Activated T-helper 2 cell treated with anti-CD3 and anti-CD28 coated beads, Interferon-gamma antibody, Interleukin-2, Interleukin-4, amounts not matched to agents 10 μg/mL and 5 μg/mL and 100 μg/mL, durations not matched to agents 14 hours and 24 hours and 36 hours (primary cell): ENCODE measurements around the gene SSC4D. TPM values are rescaled to one million over a fixed set of nuclear protein-coding genes. Genes with fewer than 3 reads are reported as not detected.
A peak's percentile ranks its signal among the peaks of the same experiment; 100 is the strongest.
"Not testable (repeated sequence)": the region's sequence is repeated elsewhere in the genome, so short reads cannot be mapped to it uniquely, and the experiment has no call there.

Experiments
- DNase-seq: peaks from one replicate; pipeline ENCODE4 v3.0.0; 2021; ENCODE audit warnings: low spot score
- H3K27ac Mint-ChIP-seq: one replicate; pipeline ENCODE4 v1.8.0; 2021; ENCODE audit warnings: mixed read lengths
- H3K27me3 Mint-ChIP-seq: one replicate; pipeline ENCODE4 v1.8.0; 2021; ENCODE audit warnings: low read depth, mixed read lengths
- H3K36me3 Mint-ChIP-seq: one replicate; pipeline ENCODE4 v1.8.0; 2021; ENCODE audit warnings: low read depth, mixed read lengths
- H3K4me1 Mint-ChIP-seq: one replicate; pipeline ENCODE4 v1.8.0; 2021; ENCODE audit warnings: low read depth, mixed read lengths
- H3K4me3 Mint-ChIP-seq: one replicate; pipeline ENCODE4 v1.8.0; 2021; ENCODE audit warnings: low read depth, mild to moderate bottlenecking, moderate library complexity, mixed read lengths
- H3K9me3 Mint-ChIP-seq: one replicate; pipeline ENCODE4 v1.8.0; 2021; ENCODE audit warnings: mixed read lengths
- intact Hi-C: fragments of 100-400 bp; cut with micrococcal nuclease; formaldehyde crosslinking; loops from one replicate; pipeline ENCODE4 v1.15.1; 2023
- total RNA-seq: library from RNA; stranded (reverse); gene quantifications from 2 replicates; pipeline ENCODE4 v1.2.3, GENCODE V29; 2022

Gene SSC4D
- total RNA-seq, 1 donor from 2014 or later = 0.78 TPM

GRCh38 chr7:76408121-76408560, 1.4 kb downstream of the SSC4D start:
- H3K27me3 Mint-ChIP-seq = no peaks in the 10 kb centered on the region
- H3K4me1 Mint-ChIP-seq = peaks cover 6% of the 10 kb centered on the region
- H3K9me3 Mint-ChIP-seq = no peaks in the 10 kb centered on the region
- intact Hi-C loops = no loop called here
- DNase-seq = no peak
- no peak overlapping the region for H3K27ac Mint-ChIP-seq
- peaks cover 3% of the 10 kb centered on the region for H3K36me3 Mint-ChIP-seq
- no peak overlapping the region for H3K4me3 Mint-ChIP-seq

GRCh38 chr7:76407718-76408117, 1.8 kb downstream of the SSC4D start:
- peaks cover 6% of the 10 kb centered on the region for H3K4me1 Mint-ChIP-seq
- H3K9me3 Mint-ChIP-seq = no peaks in the 10 kb centered on the region
- peaks cover 3% of the 10 kb centered on the region for H3K36me3 Mint-ChIP-seq
- H3K27me3 Mint-ChIP-seq = no peaks in the 10 kb centered on the region
- no peak overlapping the region for H3K27ac Mint-ChIP-seq
- intact Hi-C loops = no loop called here
- no peak overlapping the region for H3K4me3 Mint-ChIP-seq
- no peak for DNase-seq

DNA sequence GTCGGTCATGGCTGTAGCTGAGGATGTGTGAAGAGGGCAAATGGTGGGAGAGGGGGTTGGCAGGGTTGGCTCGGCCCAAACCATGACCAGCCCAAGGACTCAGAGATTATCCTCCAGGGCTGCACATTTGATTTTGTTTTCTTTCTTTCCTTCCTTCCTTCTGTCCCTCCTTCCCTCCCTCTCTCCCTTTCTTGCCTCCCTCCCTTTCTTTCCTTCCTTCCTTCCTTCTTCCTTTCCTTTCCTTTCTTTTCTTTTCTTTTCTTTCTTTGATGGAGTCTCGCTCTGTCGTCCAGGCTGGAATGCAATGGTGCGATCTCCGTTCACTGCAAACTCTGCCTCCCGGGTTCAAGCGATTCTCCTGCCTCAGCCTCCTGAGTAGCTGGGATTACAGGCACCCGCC, 3.8 kb downstream of the SSC4D start:
- H3K27ac Mint-ChIP-seq = no peak overlapping the region
- DNase-seq = no peak
- H3K9me3 Mint-ChIP-seq = no peaks in the 10 kb centered on the region
- H3K4me3 Mint-ChIP-seq = no peak overlapping the region
- intact Hi-C loops = no loop called here
- peaks cover 6% of the 10 kb centered on the region for H3K4me1 Mint-ChIP-seq
- no peaks in the 10 kb centered on the region for H3K27me3 Mint-ChIP-seq
- H3K36me3 Mint-ChIP-seq = no peaks in the 10 kb centered on the region

DNA sequence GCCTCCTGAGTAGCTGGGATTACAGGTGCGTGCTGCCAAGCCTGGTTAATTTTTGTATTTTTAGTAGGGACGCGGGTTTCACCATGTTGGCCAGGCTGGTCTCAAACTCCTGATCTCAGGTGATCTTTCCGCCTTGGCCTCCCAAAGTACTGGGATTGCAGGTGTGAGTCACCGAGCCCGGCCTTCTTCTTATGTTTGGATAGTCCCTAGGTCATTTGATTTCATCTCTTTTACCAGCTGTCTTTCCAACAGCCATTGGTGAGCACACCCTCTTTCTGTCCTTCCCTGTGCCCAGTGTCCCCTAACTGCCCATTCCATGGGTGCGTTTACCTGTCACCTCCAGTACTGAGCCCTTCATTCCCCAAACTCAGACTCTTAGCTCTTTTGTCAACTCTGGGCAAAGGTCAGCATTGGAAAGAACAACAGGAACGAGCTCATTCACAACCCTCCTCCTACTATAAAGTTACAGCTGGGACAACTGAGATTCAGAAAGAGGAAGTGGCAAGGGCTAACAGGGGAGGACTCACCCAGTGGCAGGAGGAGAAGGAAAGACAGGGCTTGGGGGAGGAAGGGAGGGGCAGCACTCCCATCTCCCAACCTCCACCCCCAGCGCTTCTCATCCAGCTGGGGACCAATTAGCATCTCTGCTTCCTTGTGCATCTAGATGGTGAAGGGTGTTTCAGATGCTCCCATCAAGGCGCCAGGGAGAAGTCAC, 5.6 kb downstream of the SSC4D start:
- intact Hi-C loops = no loop called here
- H3K4me3 Mint-ChIP-seq = no peak overlapping the region
- no peak for DNase-seq
- no peaks in the 10 kb centered on the region for H3K27me3 Mint-ChIP-seq
- no peaks in the 10 kb centered on the region for H3K36me3 Mint-ChIP-seq
- no peak overlapping the region for H3K27ac Mint-ChIP-seq
- peaks cover 6% of the 10 kb centered on the region for H3K4me1 Mint-ChIP-seq
- no peaks in the 10 kb centered on the region for H3K9me3 Mint-ChIP-seq

DNA sequence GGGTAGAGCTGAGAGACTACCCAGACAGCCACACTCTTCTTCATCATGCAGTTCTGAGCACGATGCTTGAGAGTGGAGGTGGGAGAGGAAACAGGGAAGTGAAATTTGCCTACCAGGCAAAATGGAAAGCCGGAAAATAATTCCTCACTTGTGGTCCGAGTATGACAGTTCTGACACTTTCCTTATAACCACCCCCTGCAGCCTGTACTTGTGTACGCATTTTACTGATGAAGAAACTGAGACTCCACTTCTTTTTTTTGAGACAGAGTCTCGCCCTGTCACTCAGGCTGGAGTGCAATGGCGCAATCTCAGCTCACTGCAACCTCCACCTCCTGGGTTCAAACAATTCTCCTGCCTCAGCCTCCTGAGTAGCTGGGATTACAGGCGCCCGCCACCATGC, 6.4 kb downstream of the SSC4D start:
- H3K4me3 Mint-ChIP-seq, H3K27ac Mint-ChIP-seq, intact Hi-C loops, DNase-seq, H3K4me1 Mint-ChIP-seq, H3K27me3 Mint-ChIP-seq, H3K9me3 Mint-ChIP-seq, H3K36me3 Mint-ChIP-seq: not testable (repeated sequence)

DNA sequence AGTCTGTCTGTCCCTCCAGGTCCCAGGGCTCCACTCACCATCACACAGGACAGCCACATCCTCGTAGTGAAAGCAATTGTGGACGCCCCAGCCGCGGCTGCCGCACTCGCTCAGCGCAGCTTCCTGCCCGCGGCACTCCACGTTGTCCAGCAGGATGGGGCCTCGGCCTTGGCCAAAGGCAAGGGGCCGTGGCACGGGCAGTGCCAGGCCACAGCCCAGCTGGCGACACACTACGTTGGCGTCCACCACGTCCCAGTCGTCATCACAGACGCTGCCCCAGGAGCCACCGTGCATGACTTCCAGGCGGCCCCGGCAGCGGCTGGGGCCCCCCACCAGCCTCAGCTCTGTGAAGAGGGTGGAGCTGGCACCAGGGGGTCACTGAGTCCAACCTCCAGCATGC, 9.2 kb downstream of the SSC4D start:
- H3K27ac Mint-ChIP-seq = no peak overlapping the region
- intact Hi-C loops = no loop called here
- H3K4me1 Mint-ChIP-seq = peaks cover 16% of the 10 kb centered on the region
- no peaks in the 10 kb centered on the region for H3K9me3 Mint-ChIP-seq
- no peaks in the 10 kb centered on the region for H3K36me3 Mint-ChIP-seq
- H3K4me3 Mint-ChIP-seq = no peak overlapping the region
- DNase-seq = no peak
- H3K27me3 Mint-ChIP-seq = no peaks in the 10 kb centered on the region

DNA sequence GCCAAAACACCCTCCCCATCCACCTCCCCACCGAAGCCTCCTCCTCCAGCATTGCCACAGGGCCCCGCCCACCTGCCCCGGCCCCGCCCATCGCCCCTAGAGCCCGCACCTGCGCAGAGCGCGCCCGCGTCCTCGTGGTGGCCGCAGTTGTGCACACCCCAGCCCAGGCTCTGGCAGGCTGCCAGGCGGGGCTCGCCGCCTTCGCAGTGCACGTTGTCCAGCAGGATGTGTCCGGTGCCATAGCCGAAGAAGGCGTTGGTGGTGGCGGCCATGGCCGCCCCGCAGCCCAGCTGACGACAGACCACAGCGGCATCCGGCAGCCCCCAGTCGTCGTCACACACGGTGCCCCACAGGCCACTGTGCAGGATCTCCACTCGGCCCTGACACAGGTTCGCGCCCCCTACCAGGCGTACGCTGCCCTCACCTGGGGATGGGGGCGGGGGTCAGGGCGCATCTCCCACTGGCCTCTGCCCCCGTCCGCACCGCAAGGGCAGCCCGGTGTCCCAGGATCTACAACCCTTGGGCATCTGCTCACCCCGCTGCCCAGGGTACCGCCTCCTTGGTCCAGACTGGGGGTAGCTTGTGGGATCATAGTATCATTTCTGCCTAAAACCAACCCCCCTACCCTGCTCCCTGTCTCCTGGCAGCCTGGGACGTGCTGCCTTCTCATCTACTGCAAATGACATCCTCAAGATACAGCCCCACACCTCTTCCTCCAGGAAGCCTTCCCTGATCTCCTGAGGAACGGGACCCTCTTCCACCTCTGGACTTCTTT, 11.9 kb downstream of the SSC4D start:
- Mint-ChIP-seq H3K36me3 (no peaks in the 10 kb centered on the region), H3K27me3 (no peaks in the 10 kb centered on the region), H3K27ac (peak overlapping the region; percentile 16), H3K4me1 (peaks cover 15% of the 10 kb centered on the region), H3K9me3 (no peaks in the 10 kb centered on the region), H3K4me3 (peak overlapping the region; percentile 79)
- DNase-seq = peak; percentile 73
- intact Hi-C loops = loop anchor here (1.0 to 2.0 kb wide), 2 partner anchors 38 to 79 kb away; no protein-coding TSS in a partner anchor

GRCh38 chr7:76396864-76397263, 12.6 kb downstream of the SSC4D start:
- H3K4me1 Mint-ChIP-seq = peaks cover 15% of the 10 kb centered on the region
- H3K9me3 Mint-ChIP-seq = no peaks in the 10 kb centered on the region
- peak overlapping the region; percentile 69 for H3K4me3 Mint-ChIP-seq
- no peaks in the 10 kb centered on the region for H3K36me3 Mint-ChIP-seq
- intact Hi-C loops = loop anchor here (1.0 to 2.0 kb wide), 2 partner anchors 38 to 78 kb away; no protein-coding TSS in a partner anchor
- no peak for DNase-seq
- H3K27ac Mint-ChIP-seq = no peak overlapping the region
- H3K27me3 Mint-ChIP-seq = no peaks in the 10 kb centered on the region

DNA sequence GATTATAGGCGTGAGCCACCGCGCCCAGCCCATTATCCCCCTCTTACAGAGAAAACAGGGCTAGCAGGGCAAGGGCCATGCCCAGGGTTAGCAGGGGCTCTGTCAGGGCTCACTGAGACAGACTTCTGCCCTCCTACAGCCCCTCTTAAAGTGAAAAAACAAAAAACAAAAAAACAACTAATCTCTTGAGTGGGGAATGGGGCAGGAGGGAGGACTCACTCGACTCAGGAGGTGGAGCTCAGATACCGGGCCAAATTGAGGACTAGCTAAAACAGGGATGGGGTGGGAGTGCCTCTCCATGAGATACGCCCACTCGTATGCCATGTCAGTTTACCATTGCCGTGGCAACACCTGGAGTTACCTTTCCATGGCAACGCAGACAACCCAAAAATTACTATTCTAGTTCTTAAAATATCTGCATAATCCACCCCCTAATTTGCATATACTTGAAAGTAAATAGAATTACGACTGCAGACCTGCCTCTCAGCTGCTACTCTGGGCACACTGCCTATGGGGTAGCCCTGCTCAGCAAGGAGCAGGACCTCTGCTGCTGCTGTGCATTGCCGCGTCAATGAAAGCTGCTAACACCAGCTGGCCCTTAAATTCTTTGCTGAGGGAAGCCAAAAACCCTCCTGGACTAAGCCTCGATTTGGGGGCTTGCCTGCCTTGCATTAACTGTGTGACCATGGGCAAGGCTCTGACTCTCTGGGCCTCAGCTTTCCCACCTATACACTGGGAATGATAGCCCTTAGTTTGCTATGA, 13.4 kb downstream of the SSC4D start:
- no peaks in the 10 kb centered on the region for H3K27me3 Mint-ChIP-seq
- H3K9me3 Mint-ChIP-seq = no peaks in the 10 kb centered on the region
- H3K36me3 Mint-ChIP-seq = no peaks in the 10 kb centered on the region
- no peak overlapping the region for H3K27ac Mint-ChIP-seq
- no peak for DNase-seq
- intact Hi-C loops = loop anchor here (2.0 kb wide), 1 partner anchor 77 kb away; no protein-coding TSS in a partner anchor
- H3K4me1 Mint-ChIP-seq = peaks cover 15% of the 10 kb centered on the region
- no peak overlapping the region for H3K4me3 Mint-ChIP-seq

- intact Hi-C loops, H3K9me3 Mint-ChIP-seq, H3K36me3 Mint-ChIP-seq, H3K27ac Mint-ChIP-seq, DNase-seq, H3K27me3 Mint-ChIP-seq, H3K4me3 Mint-ChIP-seq: not testable (repeated sequence)
- H3K4me1 Mint-ChIP-seq = peaks cover 15% of the 10 kb centered on the region
These were observed 13.9 kb downstream of the SSC4D start for GRCh38 chr7:76395605-76395964.

DNA sequence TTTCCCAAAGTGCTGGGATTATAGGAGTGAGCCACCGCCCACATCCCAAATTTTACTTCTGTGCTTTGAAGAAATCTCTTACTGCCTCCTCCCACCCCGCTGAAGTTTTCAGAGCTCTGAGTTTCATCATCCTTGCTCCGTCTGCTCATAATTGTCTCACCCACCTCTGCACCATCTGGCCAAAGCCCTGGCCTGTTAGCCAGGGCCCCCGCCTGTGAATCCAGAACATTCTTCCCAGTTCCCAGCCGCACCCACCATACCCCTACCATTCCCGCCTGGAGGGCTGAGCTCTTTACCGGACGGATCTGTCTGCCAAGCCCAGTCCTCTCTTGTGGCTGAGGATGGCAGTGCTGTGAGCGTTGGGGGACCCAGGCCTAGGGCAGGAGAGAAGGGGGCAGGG, 14.5 kb downstream of the SSC4D start:
- intact Hi-C loops = no loop called here
- no peaks in the 10 kb centered on the region for H3K9me3 Mint-ChIP-seq
- peak overlapping the region; percentile 3 for H3K4me3 Mint-ChIP-seq
- no peak for DNase-seq
- no peaks in the 10 kb centered on the region for H3K27me3 Mint-ChIP-seq
- H3K27ac Mint-ChIP-seq = no peak overlapping the region
- H3K4me1 Mint-ChIP-seq = peaks cover 15% of the 10 kb centered on the region
- no peaks in the 10 kb centered on the region for H3K36me3 Mint-ChIP-seq

- intact Hi-C loops = loop anchor here (1.0 kb wide), 1 partner anchor 34 kb away; no protein-coding TSS in a partner anchor
- H3K4me3 Mint-ChIP-seq = peak overlapping the region; percentile 80
- peak; percentile 89 for DNase-seq
- no peaks in the 10 kb centered on the region for H3K36me3 Mint-ChIP-seq
- H3K27me3 Mint-ChIP-seq = no peaks in the 10 kb centered on the region
- H3K9me3 Mint-ChIP-seq = no peaks in the 10 kb centered on the region
- H3K27ac Mint-ChIP-seq = peak overlapping the region; percentile 97
- H3K4me1 Mint-ChIP-seq = peaks cover 14% of the 10 kb centered on the region
These were observed 16.1 kb downstream of the SSC4D start for GRCh38 chr7:76393116-76394031.
